Mucosa of stomach (tissue), 1 donor: ENCODE results near the gene NDUFB5.

Source experiments
- H3K27me3 ChIP-seq: one replicate; pipeline ENCODE4 v1.7.0; 2013; ENCODE audit warnings: mild to moderate bottlenecking, low read length; ENCODE audit not compliant: control insufficient read depth, insufficient read depth
- H3K36me3 ChIP-seq: one replicate; pipeline ENCODE4 v1.7.0; 2013; ENCODE audit warnings: low read length; ENCODE audit not compliant: control insufficient read depth, insufficient read depth
- H3K4me1 ChIP-seq: one replicate; pipeline ENCODE4 v1.7.0; 2013; ENCODE audit warnings: mild to moderate bottlenecking, low read length; ENCODE audit not compliant: control insufficient read depth, insufficient read depth
- H3K4me3 ChIP-seq: one replicate; pipeline ENCODE4 v1.7.0; 2013; ENCODE audit warnings: low read length
- H3K9ac ChIP-seq: one replicate; pipeline ENCODE4 v1.7.0; 2013; ENCODE audit warnings: mild to moderate bottlenecking, low read length, moderate library complexity
- H3K9me3 ChIP-seq: one replicate; pipeline ENCODE4 v1.7.0; 2013; ENCODE audit warnings: mild to moderate bottlenecking, low read length, moderate library complexity; ENCODE audit not compliant: control insufficient read depth
- donor health status: Pancreatic carcinoma.

The NDUFB5 gene

DNA sequence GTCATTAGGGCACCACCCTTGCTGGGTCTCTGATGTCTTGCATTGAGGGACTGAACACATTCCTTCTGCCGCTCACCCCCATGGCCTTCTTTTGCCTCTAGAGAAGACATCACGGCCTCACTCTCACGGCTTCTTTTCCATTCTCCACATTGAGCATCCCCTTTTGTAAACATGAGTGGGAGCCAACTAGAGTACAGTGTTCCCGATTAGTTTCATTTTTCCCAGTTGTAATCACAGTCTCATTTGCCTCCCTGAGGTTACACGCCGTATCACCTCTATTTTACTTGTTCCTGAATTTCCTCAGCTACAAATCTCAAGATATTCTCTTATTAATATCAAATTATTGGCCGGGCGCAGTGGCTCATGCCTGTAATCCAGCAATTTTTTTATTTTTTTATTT, 65.7 kb downstream of the NDUFB5 start:
- Histone ChIP-seq H3K9ac (no peak overlapping the region), H3K27me3 (no peaks in the 10 kb centered on the region), H3K4me1 (no peaks in the 10 kb centered on the region), H3K36me3 (no peaks in the 10 kb centered on the region), H3K9me3 (no peaks in the 10 kb centered on the region), H3K4me3 (no peak overlapping the region)

GRCh38 chr3:179671309-179671708, 66.7 kb downstream of the NDUFB5 start:
- Histone ChIP-seq H3K27me3 (no peaks in the 10 kb centered on the region), H3K4me3 (no peak overlapping the region), H3K9me3 (no peaks in the 10 kb centered on the region), H3K9ac (no peak overlapping the region), H3K36me3 (no peaks in the 10 kb centered on the region), H3K4me1 (no peaks in the 10 kb centered on the region)

GRCh38 chr3:179671747-179672242, 67.2 kb downstream of the NDUFB5 start:
- no peaks in the 10 kb centered on the region for H3K4me1 ChIP-seq
- H3K27me3 ChIP-seq = no peaks in the 10 kb centered on the region
- no peaks in the 10 kb centered on the region for H3K9me3 ChIP-seq
- no peaks in the 10 kb centered on the region for H3K36me3 ChIP-seq
- no peak overlapping the region for H3K4me3 ChIP-seq
- no peak overlapping the region for H3K9ac ChIP-seq

- no peaks in the 10 kb centered on the region for H3K9me3 ChIP-seq
- no peak overlapping the region for H3K9ac ChIP-seq
- no peaks in the 10 kb centered on the region for H3K36me3 ChIP-seq
- H3K4me3 ChIP-seq = no peak overlapping the region
- no peaks in the 10 kb centered on the region for H3K4me1 ChIP-seq
- no peaks in the 10 kb centered on the region for H3K27me3 ChIP-seq
Measured at GRCh38 chr3:179672918-179673317, 68.3 kb downstream of the NDUFB5 start.

DNA sequence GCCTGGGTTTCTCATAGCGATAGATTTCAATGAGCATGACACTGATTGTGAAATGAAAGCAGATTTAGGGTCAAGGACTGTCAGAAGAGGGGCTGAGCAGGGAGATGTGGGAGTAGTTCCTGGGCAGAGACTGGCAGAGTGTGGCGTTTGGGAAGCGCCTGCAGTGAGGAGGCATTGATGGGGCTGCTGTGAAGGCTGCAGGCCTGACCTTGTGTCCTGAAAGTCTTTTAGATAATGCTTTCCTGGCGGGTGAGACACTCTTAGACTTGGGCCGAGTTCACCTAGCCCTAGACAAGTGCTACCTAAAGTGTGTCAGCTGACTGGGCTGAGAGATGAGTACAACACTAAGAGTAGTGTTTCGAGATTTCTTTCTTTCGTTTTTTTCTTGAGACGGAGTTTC, 68.9 kb downstream of the NDUFB5 start:
- Histone ChIP-seq H3K4me1 (no peaks in the 10 kb centered on the region), H3K9me3 (no peaks in the 10 kb centered on the region), H3K4me3 (no peak overlapping the region), H3K27me3 (no peaks in the 10 kb centered on the region), H3K36me3 (no peaks in the 10 kb centered on the region), H3K9ac (no peak overlapping the region)

DNA sequence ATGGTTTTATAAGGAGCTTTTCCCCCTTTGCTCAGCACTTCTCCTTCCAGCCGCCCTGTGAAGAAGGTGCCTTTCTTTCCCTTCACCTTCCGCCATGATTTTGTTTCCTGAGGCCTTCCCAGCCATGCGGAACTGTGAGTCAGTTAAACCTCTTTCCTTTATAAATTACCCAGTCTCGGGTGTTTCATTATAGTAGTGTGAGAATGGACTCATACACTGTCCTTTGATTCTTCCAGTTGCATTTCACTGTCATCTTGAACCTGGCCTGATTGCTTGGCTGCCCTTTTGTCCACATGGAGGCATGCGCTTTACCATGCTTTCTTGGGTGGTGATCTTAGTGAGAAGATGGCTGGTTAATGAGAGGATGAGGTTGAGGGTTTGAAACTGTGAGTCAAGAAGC, 71.5 kb downstream of the NDUFB5 start:
- H3K9me3 ChIP-seq = no peaks in the 10 kb centered on the region
- H3K4me1 ChIP-seq = no peaks in the 10 kb centered on the region

More for the DNA sequence above, 71.5 kb downstream of the NDUFB5 start:
- Histone ChIP-seq H3K9ac (no peak overlapping the region), H3K36me3 (no peaks in the 10 kb centered on the region), H3K27me3 (no peaks in the 10 kb centered on the region), H3K4me3 (no peak overlapping the region)
